Caco-2 (cell line): ENCODE results near the gene DRD2. TPM values are rescaled to one million over a fixed set of nuclear protein-coding genes. Genes with fewer than 3 reads are reported as not detected.

Experiments
- BruUV-seq: library from RNA; stranded (reverse); fragments of 400-500 nt; replicated peaks from 2 replicates; lab custom pipeline; 2021; lab: Mats Ljungman, UMichigan
- CTCF ChIA-PET: fragments of 300-600 bp; sonication (Branson Sonifier 250); formaldehyde crosslinking; loops from one replicate; lab custom pipeline; 2022; ENCODE audit warnings: antibody characterized with exemption; lab: Charles Lee
- POLR2A ChIA-PET: fragments of 300-600 bp; sonication (Branson Sonifier 250); formaldehyde crosslinking; loops from one replicate; lab custom pipeline; 2022; ENCODE audit warnings: antibody characterized with exemption; lab: Charles Lee
- DNase-seq, 2 experiments: peaks; one replicate each; pipeline versions ENCODE4 v3.0.0 to v3.0.0-alpha.2; 2020 to 2022
- H3K27me3 ChIP-seq: replicated peaks from 2 replicates; pipeline ENCODE4 v1.6.0; 2011; ENCODE audit warnings: low read length; ENCODE audit not compliant: control insufficient read depth, insufficient read depth
- H3K36me3 ChIP-seq: 2 replicates; pipeline ENCODE4 v1.5.1; 2011; ENCODE audit warnings: low read length; ENCODE audit not compliant: control insufficient read depth, insufficient read depth
- H3K4me1 ChIP-seq: fragments of 250-450 bp; sonication (Bioruptor Pico); 2 replicates; pipeline ENCODE4 v1.5.1; 2020; ENCODE audit warnings: mild to moderate bottlenecking
- H3K4me3 ChIP-seq: 2 replicates; pipeline ENCODE4 v1.5.1; 2011; ENCODE audit warnings: low read depth, mild to moderate bottlenecking, control low read depth, low read length
- H3K9me3 ChIP-seq: fragments of 250-450 bp; sonication (Bioruptor Pico); 2 replicates; pipeline ENCODE4 v1.5.1; 2020; ENCODE audit warnings: mild to moderate bottlenecking, moderate library complexity
- H3K27ac Mint-ChIP-seq: one replicate; pipeline ENCODE4 v1.8.0; 2022; ENCODE audit warnings: mixed read lengths; ENCODE audit not compliant: unreplicated experiment
- H3K27me3 Mint-ChIP-seq: one replicate; pipeline ENCODE4 v1.8.0; 2022; ENCODE audit warnings: mixed read lengths; ENCODE audit not compliant: insufficient read depth, unreplicated experiment
- H3K36me3 Mint-ChIP-seq: one replicate; pipeline ENCODE4 v1.8.0; 2022; ENCODE audit warnings: mild to moderate bottlenecking, mixed read lengths; ENCODE audit not compliant: insufficient read depth, unreplicated experiment
- H3K4me1 Mint-ChIP-seq: one replicate; pipeline ENCODE4 v1.8.0; 2022; ENCODE audit warnings: low read depth, mixed read lengths; ENCODE audit not compliant: unreplicated experiment
- H3K4me3 Mint-ChIP-seq: one replicate; pipeline ENCODE4 v1.8.0; 2022; ENCODE audit warnings: mild to moderate bottlenecking, moderate library complexity, mixed read lengths; ENCODE audit not compliant: unreplicated experiment
- H3K9me3 Mint-ChIP-seq: one replicate; pipeline ENCODE4 v1.8.0; 2022; ENCODE audit warnings: mixed read lengths; ENCODE audit not compliant: unreplicated experiment
- CTCF ChIP-seq, 2 experiments: fragments of 200-600 bp in 1 of 2; IDR thresholded peaks; 1 replicate in 1 of 2; 2 replicates in 1 of 2; pipeline versions ENCODE4 v1.5.1 to v1.8.0; 2011 to 2022; ENCODE audit warnings: antibody characterized with exemption in 1 of 2, control low read depth in 1 of 2, inconsistent platforms in 1 of 2, low read depth in 1 of 2, low read length in 1 of 2, mild to moderate bottlenecking in 1 of 2, moderate library complexity in 1 of 2; ENCODE audit not compliant: insufficient read depth in 1 of 2, severe bottlenecking in 1 of 2, unreplicated experiment in 1 of 2
- intact Hi-C: fragments of 100-400 bp; cut with micrococcal nuclease; formaldehyde crosslinking; loops from one replicate; pipeline ENCODE4 v1.10.0; 2022; ENCODE audit not compliant: unreplicated experiment
- total RNA-seq: library from RNA; stranded (reverse); gene quantifications from 2 replicates; pipeline ENCODE4 v1.2.3, GENCODE V29; 2022

Gene DRD2
- total RNA-seq, 1 experiment from 2014 or later: 13.9 TPM

- CTCF ChIA-PET: no interaction called here
- H3K9me3 Mint-ChIP-seq: no peaks in the 10 kb centered on the region
- H3K27me3 Mint-ChIP-seq: no peaks in the 10 kb centered on the region
- H3K4me3 Mint-ChIP-seq: no peak overlapping the region
- Histone ChIP-seq H3K27me3 (no peaks in the 10 kb centered on the region), H3K4me1 (no peaks in the 10 kb centered on the region), H3K9me3 (no peaks in the 10 kb centered on the region), H3K4me3 (no peak overlapping the region), H3K36me3 (no peaks in the 10 kb centered on the region)
- no peak for TF ChIP-seq CTCF (IDR thresholded peaks at IDR 0.05; ENCODE audit: insufficient read depth in 1 of 2, low read depth in 1 of 2, low read length in 1 of 2, severe bottlenecking in 1 of 2, unreplicated experiment in 1 of 2)
- DNase-seq: no peak
- H3K4me1 Mint-ChIP-seq: no peaks in the 10 kb centered on the region
- H3K36me3 Mint-ChIP-seq: no peaks in the 10 kb centered on the region
- H3K27ac Mint-ChIP-seq: no peak overlapping the region
- intact Hi-C loops: no loop called here
- POLR2A ChIA-PET: no interaction called here
- BruUV-seq: no TSS peak
Measured at GRCh38 chr11:113369411-113369810, 105.8 kb downstream of the DRD2 start.

GRCh38 chr11:113365895-113366294, 109.3 kb downstream of the DRD2 start:
- intact Hi-C loops: no loop called here
- H3K9me3 Mint-ChIP-seq: no peaks in the 10 kb centered on the region
- no TSS peak for BruUV-seq
- no peaks in the 10 kb centered on the region for H3K27me3 ChIP-seq
- no peaks in the 10 kb centered on the region for H3K36me3 Mint-ChIP-seq
- H3K4me1 ChIP-seq: no peaks in the 10 kb centered on the region
- no peaks in the 10 kb centered on the region for H3K9me3 ChIP-seq
- no peaks in the 10 kb centered on the region for H3K27me3 Mint-ChIP-seq
- ChIA-PET CTCF (no interaction called here), POLR2A (no interaction called here)
- H3K4me1 Mint-ChIP-seq: no peaks in the 10 kb centered on the region
- no peak for TF ChIP-seq CTCF (IDR thresholded peaks at IDR 0.05; ENCODE audit: insufficient read depth in 1 of 2, low read depth in 1 of 2, low read length in 1 of 2, severe bottlenecking in 1 of 2, unreplicated experiment in 1 of 2)
- H3K4me3 Mint-ChIP-seq: no peak overlapping the region
- peaks cover 1% of the 10 kb centered on the region; the same call in 1 of the 2 replicates for H3K36me3 ChIP-seq
- DNase-seq: no peak
- H3K4me3 ChIP-seq: no peak overlapping the region
- no peak overlapping the region for H3K27ac Mint-ChIP-seq

GRCh38 chr11:113363996-113364641, 111.1 kb downstream of the DRD2 start:
- Histone ChIP-seq H3K27me3 (no peaks in the 10 kb centered on the region), H3K36me3 (peaks cover 1% of the 10 kb centered on the region; the same call in 1 of the 2 replicates), H3K4me3 (no peak overlapping the region), H3K9me3 (no peaks in the 10 kb centered on the region), H3K4me1 (no peaks in the 10 kb centered on the region)
- no peak for DNase-seq
- TF ChIP-seq CTCF (IDR thresholded peaks at IDR 0.05; ENCODE audit: insufficient read depth in 1 of 2, low read depth in 1 of 2, low read length in 1 of 2, severe bottlenecking in 1 of 2, unreplicated experiment in 1 of 2): no peak
- H3K4me1 Mint-ChIP-seq: no peaks in the 10 kb centered on the region
- CTCF ChIA-PET: interaction anchor here (0.6 kb wide), 1 partner anchor 93 kb away, joined by 6 read pairs; no protein-coding TSS in a partner anchor
- BruUV-seq: no TSS peak
- H3K36me3 Mint-ChIP-seq: peaks cover 6% of the 10 kb centered on the region
- H3K27me3 Mint-ChIP-seq: no peaks in the 10 kb centered on the region
- POLR2A ChIA-PET: no interaction called here
- intact Hi-C loops: no loop called here
- no peak overlapping the region for H3K27ac Mint-ChIP-seq
- no peak overlapping the region for H3K4me3 Mint-ChIP-seq
- H3K9me3 Mint-ChIP-seq: no peaks in the 10 kb centered on the region
